ENCODE measurements around the gene RNU1-3. TPM values are rescaled to one million over a fixed set of nuclear protein-coding genes. Genes with fewer than 3 reads are reported as not detected.
"Not testable (repeated sequence)": the region's sequence is repeated elsewhere in the genome, so short reads cannot be mapped to it uniquely, and the experiment has no call there.

RNU1-3 gene
- total RNA-seq, 1 donor: not detected

GRCh38 chr1:16707130-16708093, 40.7 kb upstream of the RNU1-3 start:
- H3K4me3 ChIP-seq (ENCODE audit: insufficient read depth, low read length); H3K4me2 ChIP-seq (ENCODE audit: insufficient read depth, low read length); H3K4me1 ChIP-seq (ENCODE audit: insufficient read depth, low read length); H3K27me3 ChIP-seq (ENCODE audit: insufficient read depth, low read length); H4K20me1 ChIP-seq (ENCODE audit: insufficient read depth, low read length); H3K79me2 ChIP-seq (ENCODE audit: insufficient read depth, low read length); H3K9me3 ChIP-seq (ENCODE audit: low read depth, low read length); H3K36me3 ChIP-seq (ENCODE audit: insufficient read depth, low read length); H3K27ac ChIP-seq (ENCODE audit: low read depth, low read length); H2AFZ ChIP-seq (ENCODE audit: low read length): not testable (repeated sequence)
- peak; percentile 48 for DNase-seq (ENCODE audit: insufficient read length, low spot score, missing footprints)

GRCh38 chr1:16706302-16706701, 39.6 kb upstream of the RNU1-3 start:
- H4K20me1 ChIP-seq (ENCODE audit: insufficient read depth, low read length); H3K4me1 ChIP-seq (ENCODE audit: insufficient read depth, low read length); H3K27me3 ChIP-seq (ENCODE audit: insufficient read depth, low read length); H3K9me3 ChIP-seq (ENCODE audit: low read depth, low read length); H3K27ac ChIP-seq (ENCODE audit: low read depth, low read length); H2AFZ ChIP-seq (ENCODE audit: low read length); H3K36me3 ChIP-seq (ENCODE audit: insufficient read depth, low read length); H3K4me2 ChIP-seq (ENCODE audit: insufficient read depth, low read length); H3K79me2 ChIP-seq (ENCODE audit: insufficient read depth, low read length); H3K4me3 ChIP-seq (ENCODE audit: insufficient read depth, low read length): not testable (repeated sequence)
- DNase-seq (ENCODE audit: insufficient read length, low spot score, missing footprints): peak; percentile 54

- H3K4me2 ChIP-seq (ENCODE audit: insufficient read depth, low read length); DNase-seq (ENCODE audit: insufficient read length, low spot score, missing footprints); H3K27ac ChIP-seq (ENCODE audit: low read depth, low read length); H4K20me1 ChIP-seq (ENCODE audit: insufficient read depth, low read length); H3K4me3 ChIP-seq (ENCODE audit: insufficient read depth, low read length); H3K79me2 ChIP-seq (ENCODE audit: insufficient read depth, low read length); H3K4me1 ChIP-seq (ENCODE audit: insufficient read depth, low read length); H3K36me3 ChIP-seq (ENCODE audit: insufficient read depth, low read length); H3K27me3 ChIP-seq (ENCODE audit: insufficient read depth, low read length); H2AFZ ChIP-seq (ENCODE audit: low read length); H3K9me3 ChIP-seq (ENCODE audit: low read depth, low read length): not testable (repeated sequence)
Observed at GRCh38 chr1:16704502-16705100, 37.9 kb upstream of the RNU1-3 start.

GRCh38 chr1:16704076-16704475, 37.3 kb upstream of the RNU1-3 start:
- H3K27me3 ChIP-seq (ENCODE audit: insufficient read depth, low read length); H3K79me2 ChIP-seq (ENCODE audit: insufficient read depth, low read length); H4K20me1 ChIP-seq (ENCODE audit: insufficient read depth, low read length); H3K4me2 ChIP-seq (ENCODE audit: insufficient read depth, low read length); H2AFZ ChIP-seq (ENCODE audit: low read length); H3K4me3 ChIP-seq (ENCODE audit: insufficient read depth, low read length); H3K4me1 ChIP-seq (ENCODE audit: insufficient read depth, low read length); H3K27ac ChIP-seq (ENCODE audit: low read depth, low read length); DNase-seq (ENCODE audit: insufficient read length, low spot score, missing footprints); H3K9me3 ChIP-seq (ENCODE audit: low read depth, low read length); H3K36me3 ChIP-seq (ENCODE audit: insufficient read depth, low read length): not testable (repeated sequence)

GRCh38 chr1:16703602-16704001, 36.9 kb upstream of the RNU1-3 start:
- H3K9me3 ChIP-seq (ENCODE audit: low read depth, low read length); H3K4me3 ChIP-seq (ENCODE audit: insufficient read depth, low read length); H4K20me1 ChIP-seq (ENCODE audit: insufficient read depth, low read length); H3K36me3 ChIP-seq (ENCODE audit: insufficient read depth, low read length); H3K27ac ChIP-seq (ENCODE audit: low read depth, low read length); H3K4me2 ChIP-seq (ENCODE audit: insufficient read depth, low read length); H3K27me3 ChIP-seq (ENCODE audit: insufficient read depth, low read length); H3K4me1 ChIP-seq (ENCODE audit: insufficient read depth, low read length); H3K79me2 ChIP-seq (ENCODE audit: insufficient read depth, low read length); H2AFZ ChIP-seq (ENCODE audit: low read length); DNase-seq (ENCODE audit: insufficient read length, low spot score, missing footprints): not testable (repeated sequence)

- not testable (repeated sequence) for H3K9me3 ChIP-seq (ENCODE audit: low read depth, low read length)
Observed at GRCh38 chr1:16703141-16703540, 36.4 kb upstream of the RNU1-3 start.

GRCh38 chr1:16702280-16702679, 35.5 kb upstream of the RNU1-3 start:
- H3K36me3 ChIP-seq (ENCODE audit: insufficient read depth, low read length); H3K4me2 ChIP-seq (ENCODE audit: insufficient read depth, low read length); H3K4me1 ChIP-seq (ENCODE audit: insufficient read depth, low read length); H3K79me2 ChIP-seq (ENCODE audit: insufficient read depth, low read length); H3K4me3 ChIP-seq (ENCODE audit: insufficient read depth, low read length); H3K27ac ChIP-seq (ENCODE audit: low read depth, low read length); H3K9me3 ChIP-seq (ENCODE audit: low read depth, low read length); DNase-seq (ENCODE audit: insufficient read length, low spot score, missing footprints); H2AFZ ChIP-seq (ENCODE audit: low read length); H3K27me3 ChIP-seq (ENCODE audit: insufficient read depth, low read length); H4K20me1 ChIP-seq (ENCODE audit: insufficient read depth, low read length): not testable (repeated sequence)

More at GRCh38 chr1:16703141-16703540, 36.4 kb upstream of the RNU1-3 start:
- DNase-seq (ENCODE audit: insufficient read length, low spot score, missing footprints); H3K27ac ChIP-seq (ENCODE audit: low read depth, low read length); H3K27me3 ChIP-seq (ENCODE audit: insufficient read depth, low read length); H3K4me2 ChIP-seq (ENCODE audit: insufficient read depth, low read length); H4K20me1 ChIP-seq (ENCODE audit: insufficient read depth, low read length); H3K36me3 ChIP-seq (ENCODE audit: insufficient read depth, low read length); H2AFZ ChIP-seq (ENCODE audit: low read length); H3K4me1 ChIP-seq (ENCODE audit: insufficient read depth, low read length); H3K79me2 ChIP-seq (ENCODE audit: insufficient read depth, low read length); H3K4me3 ChIP-seq (ENCODE audit: insufficient read depth, low read length): not testable (repeated sequence)

- not testable (repeated sequence) for H2AFZ ChIP-seq (ENCODE audit: low read length); H3K79me2 ChIP-seq (ENCODE audit: insufficient read depth, low read length); H3K4me3 ChIP-seq (ENCODE audit: insufficient read depth, low read length); H3K36me3 ChIP-seq (ENCODE audit: insufficient read depth, low read length); H3K4me2 ChIP-seq (ENCODE audit: insufficient read depth, low read length); H3K4me1 ChIP-seq (ENCODE audit: insufficient read depth, low read length); DNase-seq (ENCODE audit: insufficient read length, low spot score, missing footprints); H3K27me3 ChIP-seq (ENCODE audit: insufficient read depth, low read length); H3K27ac ChIP-seq (ENCODE audit: low read depth, low read length); H3K9me3 ChIP-seq (ENCODE audit: low read depth, low read length); H4K20me1 ChIP-seq (ENCODE audit: insufficient read depth, low read length)
Observed at GRCh38 chr1:16701189-16701588, 34.4 kb upstream of the RNU1-3 start.

All from osteoblast (primary cell).